H9 (cell line): ENCODE data around the gene PDZRN4. TPM values are rescaled to one million over a fixed set of nuclear protein-coding genes. Genes with fewer than 3 reads are reported as not detected.

Source experiments
- DNase-seq: peaks from one replicate; pipeline ENCODE4 v3.0.0-alpha.2; 2017
- H2AFZ ChIP-seq: one replicate; pipeline ENCODE4 v1.6.1; 2013; ENCODE audit warnings: mild to moderate bottlenecking, low read length, control low read depth, moderate library complexity
- H2AK5ac ChIP-seq: 2 replicates; pipeline ENCODE4 v1.6.1; 2013; ENCODE audit warnings: low read length, control low read depth, mixed read lengths; ENCODE audit not compliant: insufficient read length
- H2BK120ac ChIP-seq: one replicate; pipeline ENCODE4 v1.6.1; 2013; ENCODE audit warnings: low read depth, mild to moderate bottlenecking, low read length, control low read depth, inconsistent platforms; ENCODE audit not compliant: poor library complexity, severe bottlenecking
- H2BK12ac ChIP-seq: 2 replicates; pipeline ENCODE4 v1.6.1; 2013; ENCODE audit warnings: low read length, control low read depth, mixed read lengths, low read depth; ENCODE audit not compliant: insufficient read length
- H2BK15ac ChIP-seq: 2 replicates; pipeline ENCODE4 v1.6.1; 2013; ENCODE audit warnings: low read depth, low read length, control low read depth
- H2BK20ac ChIP-seq: one replicate; pipeline ENCODE4 v1.6.1; 2013; ENCODE audit warnings: low read depth, mild to moderate bottlenecking, low read length, control low read depth, inconsistent platforms; ENCODE audit not compliant: poor library complexity, severe bottlenecking
- H2BK5ac ChIP-seq: 2 replicates; pipeline ENCODE4 v1.6.1; 2013; ENCODE audit warnings: low read length, control low read depth, mixed read lengths; ENCODE audit not compliant: insufficient read length
- H3K14ac ChIP-seq: 2 replicates; pipeline ENCODE4 v1.6.1; 2013; ENCODE audit warnings: low read length, control low read depth; ENCODE audit not compliant: insufficient read depth
- H3K18ac ChIP-seq: 2 replicates; pipeline ENCODE4 v1.6.1; 2013; ENCODE audit warnings: low read depth, mild to moderate bottlenecking, mixed read lengths, low read length, control low read depth; ENCODE audit not compliant: insufficient read length
- H3K23ac ChIP-seq: 2 replicates; pipeline ENCODE4 v1.6.1; 2013; ENCODE audit warnings: low read length, control low read depth, mixed read lengths, low read depth; ENCODE audit not compliant: insufficient read length
- H3K23me2 ChIP-seq: 2 replicates; pipeline ENCODE4 v1.6.1; 2013; ENCODE audit warnings: low read depth, mild to moderate bottlenecking, mixed read lengths, low read length, control low read depth; ENCODE audit not compliant: insufficient read length, poor library complexity, severe bottlenecking
- H3K27ac ChIP-seq: 2 replicates; pipeline ENCODE4 v1.5.1; 2013; ENCODE audit warnings: low read length, control low read depth, mixed read lengths, low read depth; ENCODE audit not compliant: insufficient read length
- H3K27me3 ChIP-seq: 2 replicates; pipeline ENCODE4 v1.6.1; 2013; ENCODE audit warnings: low read length, control low read depth, inconsistent platforms; ENCODE audit not compliant: insufficient read depth
- H3K4ac ChIP-seq: 2 replicates; pipeline ENCODE4 v1.6.1; 2013; ENCODE audit warnings: low read depth, mild to moderate bottlenecking, control low read depth, inconsistent platforms, low read length, moderate library complexity
- H3K4me1 ChIP-seq: 2 replicates; pipeline ENCODE4 v1.6.1; 2013; ENCODE audit warnings: low read length, control low read depth, inconsistent platforms; ENCODE audit not compliant: insufficient read depth
- H3K4me2 ChIP-seq: 2 replicates; pipeline ENCODE4 v1.6.1; 2013; ENCODE audit warnings: low read length, control low read depth, mixed read lengths; ENCODE audit not compliant: insufficient read length, insufficient read depth
- H3K56ac ChIP-seq: 2 replicates; pipeline ENCODE4 v1.6.1; 2013; ENCODE audit warnings: low read depth, mild to moderate bottlenecking, mixed read lengths, low read length, control low read depth; ENCODE audit not compliant: insufficient read length
- H3K79me1 ChIP-seq: 2 replicates; pipeline ENCODE4 v1.6.1; 2013; ENCODE audit warnings: low read depth, mild to moderate bottlenecking, moderate library complexity, low read length, control low read depth, inconsistent platforms; ENCODE audit not compliant: insufficient read depth, poor library complexity, severe bottlenecking
- H3K79me2 ChIP-seq: 2 replicates; pipeline ENCODE4 v1.6.1; 2013; ENCODE audit warnings: low read length, control low read depth, inconsistent platforms; ENCODE audit not compliant: insufficient read depth
- H3K9ac ChIP-seq: 2 replicates; pipeline ENCODE4 v1.6.1; 2013; ENCODE audit warnings: low read length, control low read depth, mixed read lengths; ENCODE audit not compliant: insufficient read length; ENCODE audit errors: extremely low read depth
- H3K9me3 ChIP-seq: one replicate; pipeline ENCODE4 v1.6.1; 2013; ENCODE audit warnings: low read depth, low read length, inconsistent platforms; ENCODE audit not compliant: control insufficient read depth
- H3T11ph ChIP-seq: one replicate; pipeline ENCODE4 v1.6.1; 2013; ENCODE audit warnings: mild to moderate bottlenecking, low read length, control low read depth, inconsistent platforms
- H4K20me1 ChIP-seq: one replicate; pipeline ENCODE4 v1.6.1; 2013; ENCODE audit not compliant: control insufficient read depth, insufficient read length, insufficient read depth
- H4K5ac ChIP-seq: 2 replicates; pipeline ENCODE4 v1.6.1; 2013; ENCODE audit warnings: low read depth, mild to moderate bottlenecking, mixed read lengths, low read length, control low read depth; ENCODE audit not compliant: insufficient read length
- H4K8ac ChIP-seq: replicated peaks from 2 replicates; pipeline ENCODE4 v1.6.1; 2013; ENCODE audit warnings: low read length, control low read depth, mixed read lengths, low read depth; ENCODE audit not compliant: insufficient read length
- H4K91ac ChIP-seq: 2 replicates; pipeline ENCODE4 v1.6.1; 2013; ENCODE audit warnings: low read depth, mild to moderate bottlenecking, moderate library complexity, mixed read lengths, low read length, control low read depth; ENCODE audit not compliant: insufficient read length
- H3K27ac Mint-ChIP-seq, 3 experiments: 2 replicates in 2 of 3; 3 replicates in 1 of 3; pipeline ENCODE4 v1.8.0; 2020 to 2021; ENCODE audit warnings: mixed read lengths in 3 of 3, mild to moderate bottlenecking in 1 of 3, moderate library complexity in 1 of 3
- H3K27me3 Mint-ChIP-seq: 2 replicates; pipeline ENCODE4 v1.8.0; 2021; ENCODE audit warnings: low read depth, mild to moderate bottlenecking, moderate library complexity, mixed read lengths
- H3K36me3 Mint-ChIP-seq, 3 experiments: 2 replicates in 2 of 3; 3 replicates in 1 of 3; pipeline ENCODE4 v1.8.0; 2020 to 2021; ENCODE audit warnings: low read depth in 3 of 3, mixed read lengths in 3 of 3; ENCODE audit not compliant: insufficient read depth in 1 of 3
- H3K4me1 Mint-ChIP-seq, 2 experiments: 2 replicates each; pipeline ENCODE4 v1.8.0; 2020; ENCODE audit warnings: mixed read lengths in 2 of 2
- H3K4me3 Mint-ChIP-seq, 2 experiments: 2 replicates in 1 of 2; 3 replicates in 1 of 2; pipeline ENCODE4 v1.8.0; 2020 to 2021; ENCODE audit warnings: mild to moderate bottlenecking in 2 of 2, mixed read lengths in 2 of 2, moderate library complexity in 1 of 2
- H3K9me3 Mint-ChIP-seq, 2 experiments: 2 replicates in 1 of 2; 3 replicates in 1 of 2; pipeline ENCODE4 v1.8.0; 2020; ENCODE audit warnings: mild to moderate bottlenecking in 2 of 2, mixed read lengths in 2 of 2, moderate library complexity in 1 of 2
- CTCF ChIP-seq: fragments of 200-600 bp; sonication (generic); conservative IDR thresholded peaks from 3 replicates; pipeline ENCODE4 v1.8.0; 2021; ENCODE audit warnings: antibody characterized with exemption, mild to moderate bottlenecking
- total RNA-seq: library from RNA; stranded (reverse); gene quantifications from 2 replicates; pipeline ENCODE4 v1.2.1, GENCODE V29; 2021

The PDZRN4 gene
- total RNA-seq, 1 experiment from 2014 or later, result not detected

GRCh38 chr12:41577995-41578394 is 389.9 kb downstream of the PDZRN4 start:
- Histone ChIP-seq H3K79me2 (no peaks in the 10 kb centered on the region), H3K14ac (no peak overlapping the region), H3K23ac (no peak overlapping the region), H2BK120ac (no peak overlapping the region), H4K5ac (no peak overlapping the region), H4K8ac (no peak overlapping the region), H3K9ac (no peak overlapping the region), H3T11ph (no peak overlapping the region), H3K27ac (peak overlapping the region; percentile 97), H2BK20ac (no peak overlapping the region), H2BK15ac (no peak overlapping the region), H3K56ac (no peak overlapping the region), H3K27me3 (no peaks in the 10 kb centered on the region), H2BK5ac (no peak overlapping the region), H2BK12ac (no peak overlapping the region), H4K20me1 (no peaks in the 10 kb centered on the region), H2AK5ac (no peak overlapping the region), H3K4ac (no peak overlapping the region), H3K4me1 (no peaks in the 10 kb centered on the region; the same call in 1 of the 2 replicates), H4K91ac (no peak overlapping the region), H3K23me2 (no peaks in the 10 kb centered on the region), H3K4me2 (no peak overlapping the region), H3K18ac (no peak overlapping the region), H2AFZ (no peak overlapping the region), H3K79me1 (no peaks in the 10 kb centered on the region), H3K9me3 (no peaks in the 10 kb centered on the region)
- peak overlapping the region in 1 of 3 experiments; percentile 90; a peak in 1 of 7 replicates for H3K27ac Mint-ChIP-seq
- peaks cover 33 to 39% of the 10 kb centered on the region in 2 experiments for H3K4me1 Mint-ChIP-seq
- no peaks in the 10 kb centered on the region; a peak in 2 of 7 replicates for H3K36me3 Mint-ChIP-seq
- no peaks in the 10 kb centered on the region for H3K27me3 Mint-ChIP-seq
- no peak overlapping the region for H3K4me3 Mint-ChIP-seq
- no peak for TF ChIP-seq CTCF
- no peak for DNase-seq
- H3K9me3 Mint-ChIP-seq, result peaks cover 0 to 1% of the 10 kb centered on the region in 2 experiments; a peak in 1 of 5 replicates
